Right renal cortex interstitium (tissue), 3 donors: ENCODE measurements around the gene CELF2. TPM values are rescaled to one million over a fixed set of nuclear protein-coding genes. Genes with fewer than 3 reads are reported as not detected.

ENCODE experiments used
- DNase-seq, 3 donors: peaks; one replicate each; pipeline ENCODE4 v3.0.0-alpha.2; 2013; ENCODE audit warnings: low read depth in 3 of 3, low spot score in 2 of 3
- polyA plus RNA-seq, 3 donors: library from polyadenylated mRNA; unstranded; fragments of 120-200 nt; gene quantifications; one replicate each; pipeline ENCODE4 v1.2.1, GENCODE V29; 2013; ENCODE audit not compliant: insufficient read length in 3 of 3

CELF2 gene
- polyA plus RNA-seq, 3 donors = 9.6 to 11.8 (median 10.8) TPM

GRCh38 chr10:11311027-11311426 is 293.4 kb downstream of the CELF2 start:
- DNase-seq = no peak

- no peak for DNase-seq
Measured at GRCh38 chr10:11313463-11313862, 295.8 kb downstream of the CELF2 start.

- no peak for DNase-seq
Measured at GRCh38 chr10:11317936-11318670, 300.4 kb downstream of the CELF2 start.

GRCh38 chr10:11318826-11319598 is 301.3 kb downstream of the CELF2 start:
- no peak for DNase-seq

GRCh38 chr10:11319990-11320602 is 302.4 kb downstream of the CELF2 start:
- no peak for DNase-seq

GRCh38 chr10:11320809-11321520 is 303.3 kb downstream of the CELF2 start:
- DNase-seq = no peak

- DNase-seq = no peak
Measured at GRCh38 chr10:11322698-11323097, 305.0 kb downstream of the CELF2 start.

- no peak for DNase-seq
Measured at GRCh38 chr10:11324761-11325321, 307.2 kb downstream of the CELF2 start.

GRCh38 chr10:11325817-11326216 is 308.1 kb downstream of the CELF2 start:
- no peak for DNase-seq

GRCh38 chr10:11326241-11326640 is 308.6 kb downstream of the CELF2 start:
- no peak for DNase-seq

- no peak for DNase-seq
Measured at GRCh38 chr10:11326913-11327616, 309.4 kb downstream of the CELF2 start.

- DNase-seq = no peak
Measured at GRCh38 chr10:11328264-11329061, 310.8 kb downstream of the CELF2 start.

GRCh38 chr10:11329062-11329673 is 311.5 kb downstream of the CELF2 start:
- DNase-seq = no peak

- no peak for DNase-seq
Measured at GRCh38 chr10:11330383-11331045, 312.8 kb downstream of the CELF2 start.

- no peak for DNase-seq
Measured at GRCh38 chr10:11331046-11331577, 313.4 kb downstream of the CELF2 start.

- DNase-seq = no peak
Measured at GRCh38 chr10:11331726-11332125, 314.1 kb downstream of the CELF2 start.

- DNase-seq = no peak
Measured at GRCh38 chr10:11332846-11333245, 315.2 kb downstream of the CELF2 start.

GRCh38 chr10:11334436-11334835 is 316.8 kb downstream of the CELF2 start:
- no peak for DNase-seq
